Activated CD8-positive, alpha-beta memory T cell treated with anti-CD3 and anti-CD28 coated beads for 1 hour (primary cell): ENCODE data around the gene ZNF213.
A peak's percentile ranks its signal among the peaks of the same experiment; 100 is the strongest.
"Not testable (repeated sequence)": the region's sequence is repeated elsewhere in the genome, so short reads cannot be mapped to it uniquely, and the experiment has no call there.

Experiments used
- DNase-seq, 2 donors: peaks; one replicate each; pipeline ENCODE4 v3.0.0-alpha.2; 2020; ENCODE audit warnings: low read depth in 1 of 2; ENCODE audit errors: extremely low read depth in 1 of 2

The ZNF213 gene

DNA sequence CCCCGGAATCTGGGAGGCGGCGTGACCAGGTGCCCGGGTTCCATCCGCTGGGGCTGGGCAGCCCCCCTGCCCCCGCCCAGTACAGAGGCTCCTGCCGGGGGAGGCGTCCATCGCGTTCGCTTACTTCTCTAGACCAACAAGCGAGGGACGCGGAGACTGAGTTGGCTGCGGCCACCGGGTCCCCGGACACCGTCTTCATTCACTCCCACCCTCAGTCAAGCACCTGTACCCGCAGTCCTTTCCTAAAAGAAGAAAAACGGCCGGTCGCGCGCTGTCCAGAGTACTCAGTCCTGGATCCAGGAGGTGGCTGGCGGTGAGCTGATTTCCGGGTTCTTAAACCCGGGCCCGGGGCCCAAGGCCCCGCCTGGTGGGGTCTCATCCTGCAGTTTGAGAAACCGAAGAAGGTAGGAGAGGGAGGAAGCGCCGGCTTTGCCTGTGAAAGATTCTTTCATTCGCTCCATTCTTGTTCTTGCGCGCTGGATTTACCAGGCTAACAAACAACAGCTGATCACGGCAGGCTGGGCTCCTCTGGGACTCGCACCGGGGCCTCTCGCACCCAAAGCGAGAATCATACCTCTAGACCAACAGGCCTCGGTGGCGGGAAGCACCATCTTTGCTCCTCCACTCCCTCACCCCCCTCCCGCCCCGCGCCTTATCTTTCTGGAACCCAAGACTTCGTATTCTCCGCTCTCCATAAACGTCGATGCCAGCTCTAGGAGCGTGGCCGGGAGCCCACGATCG, 35.8 kb downstream of the ZNF213 start:
- no peak for DNase-seq

DNA sequence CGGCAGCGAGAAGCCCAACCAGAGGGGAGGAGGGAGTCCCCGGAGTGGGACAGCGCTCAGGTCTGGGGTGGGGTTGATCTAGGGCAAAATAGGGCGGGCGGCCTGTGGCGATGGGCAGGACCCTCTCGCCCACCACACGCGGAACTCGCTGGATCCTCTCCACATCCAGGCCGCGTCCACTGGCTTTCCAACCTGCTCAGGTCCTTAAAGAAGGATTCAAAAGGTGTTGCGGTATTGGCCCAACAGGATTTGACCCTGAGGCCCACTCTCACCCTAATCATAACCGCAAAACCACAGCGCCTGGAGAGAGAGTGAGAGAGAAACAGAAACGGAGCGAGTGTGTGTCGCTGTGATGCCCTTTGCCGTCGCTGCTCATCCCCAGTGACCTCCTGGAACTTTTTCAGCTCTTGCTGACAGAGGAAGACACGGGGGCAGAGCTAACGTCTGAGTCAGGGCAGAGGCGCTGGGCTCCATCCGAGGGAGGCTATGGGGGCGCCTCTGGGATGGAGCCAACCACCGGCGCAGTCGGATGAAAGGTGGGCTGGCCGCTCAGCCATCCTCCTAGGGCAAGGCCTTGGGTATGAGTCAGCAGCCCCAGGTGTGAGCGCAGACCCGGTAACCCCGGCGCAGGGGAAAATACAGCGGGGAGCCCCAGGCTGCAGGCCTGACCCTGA, 36.5 kb downstream of the ZNF213 start:
- DNase-seq: no peak

DNA sequence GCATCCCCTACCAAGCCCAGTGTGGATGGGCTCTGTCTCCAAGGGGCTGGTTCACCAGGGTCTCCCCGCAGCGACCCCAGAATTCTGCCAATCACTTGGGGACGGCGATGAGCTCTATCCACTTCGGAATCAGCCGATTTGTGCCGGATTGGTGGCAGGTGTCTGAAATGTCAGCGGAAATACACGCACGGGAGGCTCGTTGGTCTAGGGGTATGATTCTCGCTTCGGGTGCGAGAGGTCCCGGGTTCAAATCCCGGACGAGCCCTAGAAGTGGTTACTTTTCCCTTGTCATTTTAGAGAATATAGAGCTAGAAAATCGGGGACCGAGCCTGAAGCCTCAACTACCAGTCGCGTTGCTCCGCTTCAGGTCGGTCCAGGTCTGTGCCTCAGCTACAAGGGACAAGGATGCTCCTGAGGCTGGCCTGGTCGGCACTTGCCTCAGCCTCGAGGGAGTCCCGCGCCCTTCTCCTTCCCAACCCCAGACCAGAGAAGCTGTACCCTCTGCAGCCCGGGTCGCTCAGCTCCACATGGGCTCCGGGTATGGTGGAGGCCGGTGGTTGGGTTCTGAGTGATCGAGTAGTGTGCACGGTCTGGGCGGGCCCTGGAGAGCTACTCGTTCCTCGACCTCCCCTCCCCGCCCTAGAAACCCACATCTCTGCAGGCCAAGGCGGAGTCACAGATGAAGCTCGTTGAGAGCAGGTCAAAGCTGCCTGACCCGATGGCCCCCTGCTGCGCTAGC, 37.2 kb downstream of the ZNF213 start:
- DNase-seq: no peak

DNA sequence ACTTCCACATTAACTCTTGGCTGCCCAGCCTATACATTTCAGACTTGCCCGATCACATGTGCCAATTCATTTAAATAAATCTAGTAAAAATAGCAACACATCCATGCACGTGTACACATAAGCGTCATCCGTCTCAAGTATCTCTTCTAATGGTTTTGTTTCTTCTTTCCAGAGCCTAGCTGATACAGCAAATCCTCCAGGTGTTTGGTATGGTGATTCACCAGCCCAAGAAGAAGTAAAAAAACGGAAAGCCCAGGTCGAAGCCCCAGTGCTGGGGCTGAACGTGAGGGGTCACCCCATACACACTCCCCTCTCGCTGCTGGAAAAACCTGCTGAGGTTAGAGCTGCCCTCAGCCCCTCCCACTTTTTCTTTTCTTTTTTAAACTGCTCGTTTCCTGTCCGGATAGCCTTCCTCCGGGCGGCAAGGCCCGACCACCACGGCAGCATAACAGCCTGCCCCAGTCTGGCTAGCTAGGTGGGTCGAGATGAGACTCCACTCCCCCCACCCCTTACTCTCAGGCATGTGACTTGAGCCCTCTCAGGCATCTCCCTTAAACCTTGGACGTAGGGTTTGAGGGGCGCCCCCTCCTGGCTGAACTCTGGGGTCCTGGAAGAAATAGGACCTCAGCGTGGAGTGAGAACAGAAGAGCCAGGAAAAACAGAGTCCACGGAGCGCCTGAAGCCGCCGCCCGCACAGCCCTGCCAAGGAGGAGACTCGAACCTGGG, 39.2 kb downstream of the ZNF213 start:
- DNase-seq: no peak

DNA sequence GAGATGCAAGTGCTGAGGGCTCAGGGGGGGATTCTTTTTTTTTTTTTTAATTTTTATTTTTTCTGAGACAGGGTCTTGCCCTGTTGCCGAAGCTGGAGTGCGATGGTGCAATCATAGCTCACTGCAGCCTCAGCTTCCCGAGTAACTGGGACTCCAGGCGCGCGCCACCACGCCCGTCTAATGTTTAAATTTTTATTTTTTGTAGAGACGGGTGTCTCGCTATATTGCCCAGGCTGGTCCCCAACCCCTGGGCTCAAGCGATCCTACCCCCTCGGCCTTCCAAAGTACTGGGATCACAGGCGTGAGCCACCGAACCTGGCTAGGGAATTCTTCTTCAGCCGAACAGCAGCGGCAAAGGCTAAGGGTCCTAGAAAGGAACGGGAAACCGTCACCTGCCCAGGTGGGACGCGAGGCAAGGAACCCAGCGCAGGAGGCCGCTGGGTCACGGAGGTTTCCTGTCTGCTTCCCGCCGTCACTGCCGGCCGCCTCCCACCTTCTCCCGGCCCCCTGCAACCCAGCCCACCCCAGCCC, 39.9 kb downstream of the ZNF213 start:
- DNase-seq: no peak

DNA sequence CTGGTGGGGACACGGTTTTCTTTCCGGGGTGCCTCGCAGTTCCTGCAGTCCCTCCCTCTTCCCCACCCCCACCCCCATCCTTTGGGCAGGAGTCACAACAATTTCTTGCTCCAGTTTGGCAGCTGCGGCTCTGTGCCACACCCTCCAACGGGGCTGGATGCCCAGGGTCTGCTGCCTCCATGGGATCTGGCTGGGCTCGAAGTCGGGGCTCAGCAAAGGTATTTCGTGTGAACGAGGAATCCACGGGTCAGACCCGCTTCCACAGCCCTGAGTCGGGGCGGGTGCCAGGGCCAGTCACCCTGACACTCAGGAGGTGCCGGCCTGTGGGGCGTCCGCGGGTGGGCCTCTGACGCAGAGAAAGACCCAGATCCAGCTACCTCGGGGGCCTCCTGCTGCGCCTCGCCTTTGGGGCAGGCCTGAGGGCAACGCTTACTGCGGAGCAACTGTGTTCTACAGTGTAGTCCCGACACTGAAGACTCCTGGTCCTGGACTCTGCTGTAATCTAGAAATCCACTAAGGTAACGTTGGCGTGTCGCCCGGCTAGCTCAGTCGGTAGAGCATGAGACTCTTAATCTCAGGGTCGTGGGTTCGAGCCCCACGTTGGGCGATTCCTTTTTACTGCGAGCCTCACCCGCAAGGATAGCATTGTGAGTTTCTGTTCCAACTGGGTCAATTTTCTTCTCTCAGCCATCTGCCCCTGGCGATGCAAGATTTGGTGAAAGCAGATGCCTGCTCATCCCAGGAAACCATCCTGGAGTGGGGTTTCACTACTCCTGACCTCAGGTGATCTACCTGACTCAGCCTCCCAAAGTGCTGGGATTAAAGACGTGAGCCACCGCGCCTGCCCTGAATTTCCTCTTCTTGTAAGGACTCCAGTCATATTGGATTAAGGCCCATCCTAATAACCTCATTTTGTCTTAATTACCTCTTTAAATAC, 40.6 kb downstream of the ZNF213 start:
- DNase-seq: no peak

DNA sequence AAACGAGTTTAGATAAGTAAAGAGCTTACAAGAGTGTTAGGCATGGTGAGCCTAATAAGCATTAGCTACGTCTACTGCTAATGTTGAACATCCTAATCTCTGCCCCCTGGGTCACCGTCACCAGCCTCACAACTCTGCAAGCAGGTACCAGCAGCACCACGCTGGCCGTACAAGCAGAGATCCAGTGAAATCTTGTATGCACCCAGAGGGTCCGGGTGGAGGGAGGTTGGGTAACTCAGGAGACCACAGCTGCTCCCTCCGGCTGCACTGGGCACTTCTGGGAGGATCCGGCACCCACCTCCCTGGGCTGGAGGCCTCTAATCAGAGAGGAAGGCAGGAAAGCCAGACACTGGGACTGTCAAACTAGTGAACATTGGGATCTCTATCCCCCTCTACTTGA, 44.8 kb downstream of the ZNF213 start:
- DNase-seq: no peak

DNA sequence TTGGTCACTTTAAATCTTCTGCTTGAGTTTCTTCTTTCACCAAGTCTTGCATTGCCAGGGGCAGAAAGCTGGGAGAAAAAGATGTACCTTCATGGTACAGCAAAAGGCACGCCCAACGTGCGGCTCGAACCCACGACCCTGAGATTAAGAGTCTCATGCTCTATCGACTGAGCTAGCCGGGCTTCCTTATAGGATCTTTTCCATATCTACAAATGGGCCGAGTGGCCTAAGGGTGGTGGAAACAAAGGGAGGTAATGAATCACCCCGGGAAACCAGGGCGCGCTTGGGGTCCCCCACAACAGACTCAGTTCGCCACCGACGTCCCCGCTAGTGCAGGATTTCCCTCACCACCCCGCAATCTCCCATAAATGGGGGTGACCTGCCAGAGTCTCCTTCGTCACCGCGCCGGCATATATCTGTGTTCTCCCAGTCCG, 45.6 kb downstream of the ZNF213 start:
- DNase-seq: no peak

DNA sequence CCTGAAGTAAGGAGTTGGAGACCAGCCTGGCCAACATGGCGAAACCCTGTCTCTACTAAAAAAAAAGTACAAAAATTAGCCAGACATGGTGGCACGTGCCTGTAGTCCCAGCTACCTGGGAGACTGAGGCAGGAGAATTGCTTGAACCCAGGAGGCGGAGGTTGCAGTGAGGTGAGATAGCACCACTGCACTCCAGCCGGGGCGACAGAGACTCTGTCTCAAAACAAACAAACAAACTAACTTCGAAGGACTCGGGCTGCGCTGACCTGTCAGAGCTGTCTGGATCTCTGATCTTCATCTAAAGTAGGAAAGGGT, 47.4 kb downstream of the ZNF213 start:
- DNase-seq: not testable (repeated sequence)

DNA sequence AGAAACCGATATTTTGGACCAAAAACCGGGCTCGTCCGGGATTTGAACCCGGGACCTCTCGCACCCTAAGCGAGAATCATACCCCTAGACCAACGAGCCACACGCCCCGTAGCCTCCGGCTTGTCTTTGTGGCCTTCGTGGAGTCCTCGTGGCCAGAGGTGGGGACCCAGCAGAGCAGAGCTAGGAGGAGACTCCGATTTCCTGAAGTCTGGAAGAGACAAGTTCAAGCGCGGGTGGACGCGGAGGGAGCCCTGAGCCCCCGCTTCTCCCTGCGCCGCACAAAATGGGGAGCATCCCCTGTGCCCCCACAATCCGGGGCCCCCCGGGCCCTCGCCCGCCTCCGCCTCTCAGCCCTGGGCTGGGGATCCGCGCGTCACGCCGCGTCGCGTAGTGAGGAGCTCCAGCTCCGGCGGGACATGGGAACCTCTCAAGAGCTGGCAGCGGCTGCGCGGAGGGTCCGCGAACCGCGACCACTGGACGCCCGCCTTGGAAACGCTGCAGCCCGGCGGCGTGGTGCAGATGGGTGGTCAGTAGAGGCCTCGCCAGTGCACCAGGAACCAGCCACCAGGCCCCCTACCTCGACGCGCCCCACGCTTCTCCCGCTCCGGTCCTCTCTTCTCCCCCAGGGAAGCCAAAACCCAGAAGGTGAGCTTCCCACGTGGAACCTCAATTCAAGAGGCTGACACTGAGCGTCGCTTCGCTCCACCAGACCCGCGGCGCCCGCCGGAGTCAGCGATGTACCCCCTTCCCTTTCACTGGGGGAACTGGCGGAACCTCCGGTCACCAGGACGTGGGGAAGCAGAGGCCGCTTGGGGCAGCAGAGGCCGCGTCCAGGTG, 48.0 kb downstream of the ZNF213 start:
- no peak for DNase-seq

DNA sequence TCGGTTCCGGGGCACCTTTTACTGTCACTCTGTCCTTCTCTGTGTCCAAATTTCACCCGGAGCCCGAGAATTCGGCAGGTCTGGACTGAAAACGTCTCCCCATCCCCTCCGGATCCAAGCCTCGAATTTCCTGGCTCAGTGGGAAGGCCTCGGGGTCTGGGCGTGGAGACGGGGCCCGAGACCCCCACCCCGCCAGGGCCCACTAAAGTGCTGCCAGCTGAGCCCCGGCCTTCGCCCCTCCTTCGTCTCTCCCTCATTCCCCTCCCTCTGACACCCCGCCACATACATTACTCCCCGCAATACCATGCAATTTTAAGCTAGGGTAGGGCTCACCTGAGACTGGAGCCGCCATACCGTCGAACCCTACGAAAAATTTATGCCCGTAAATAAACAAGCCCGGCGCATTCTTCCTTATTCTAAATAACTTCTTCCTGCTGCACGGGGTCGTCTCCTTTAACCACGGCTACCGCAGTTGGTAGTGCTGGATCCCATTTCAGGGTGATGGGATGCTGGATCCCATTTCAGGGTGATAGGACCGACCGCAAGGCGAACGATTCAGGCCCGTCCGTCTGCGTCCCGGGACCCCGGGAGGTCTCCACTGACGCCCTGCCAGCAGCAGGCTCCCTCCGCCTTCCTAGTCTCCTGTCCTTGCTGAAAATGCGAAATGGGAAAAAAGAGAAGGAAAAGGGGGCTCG, 48.8 kb downstream of the ZNF213 start:
- no peak for DNase-seq

DNA sequence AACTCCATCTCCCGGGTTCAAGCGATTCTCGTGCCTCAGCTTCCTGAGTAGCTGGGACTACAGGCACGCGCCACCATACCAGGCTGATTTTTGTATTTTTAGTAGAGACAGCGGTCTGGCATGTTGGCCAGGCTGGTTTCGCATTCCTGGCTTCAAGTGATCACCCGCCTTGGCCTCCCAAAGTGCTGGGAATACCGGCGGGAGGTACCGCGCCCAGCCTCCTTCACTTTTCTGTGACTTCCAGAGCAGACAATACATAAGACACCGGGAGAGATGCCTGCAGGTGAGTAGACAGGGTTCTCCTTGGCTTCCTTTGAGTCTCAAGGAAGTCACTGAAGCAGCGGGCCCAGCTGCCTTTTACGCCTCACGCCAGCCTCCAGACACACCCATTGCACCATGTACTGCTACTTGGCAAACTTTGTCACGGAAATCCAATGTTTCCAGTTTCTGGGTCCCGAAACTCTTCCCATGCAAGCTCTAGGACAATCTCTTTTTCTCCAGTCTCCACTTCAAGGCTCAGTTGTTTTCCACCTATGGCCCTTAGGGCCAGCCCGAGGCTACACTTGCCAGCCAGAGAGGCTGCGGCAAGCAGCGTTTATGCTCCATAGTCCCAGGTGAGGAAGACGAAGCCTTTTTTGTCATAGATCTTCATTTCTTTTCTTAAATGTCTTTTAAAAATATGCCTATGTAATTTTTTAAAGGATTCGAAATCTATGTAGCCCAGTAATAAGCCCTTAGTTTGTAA, 52.3 kb downstream of the ZNF213 start:
- no peak for DNase-seq

DNA sequence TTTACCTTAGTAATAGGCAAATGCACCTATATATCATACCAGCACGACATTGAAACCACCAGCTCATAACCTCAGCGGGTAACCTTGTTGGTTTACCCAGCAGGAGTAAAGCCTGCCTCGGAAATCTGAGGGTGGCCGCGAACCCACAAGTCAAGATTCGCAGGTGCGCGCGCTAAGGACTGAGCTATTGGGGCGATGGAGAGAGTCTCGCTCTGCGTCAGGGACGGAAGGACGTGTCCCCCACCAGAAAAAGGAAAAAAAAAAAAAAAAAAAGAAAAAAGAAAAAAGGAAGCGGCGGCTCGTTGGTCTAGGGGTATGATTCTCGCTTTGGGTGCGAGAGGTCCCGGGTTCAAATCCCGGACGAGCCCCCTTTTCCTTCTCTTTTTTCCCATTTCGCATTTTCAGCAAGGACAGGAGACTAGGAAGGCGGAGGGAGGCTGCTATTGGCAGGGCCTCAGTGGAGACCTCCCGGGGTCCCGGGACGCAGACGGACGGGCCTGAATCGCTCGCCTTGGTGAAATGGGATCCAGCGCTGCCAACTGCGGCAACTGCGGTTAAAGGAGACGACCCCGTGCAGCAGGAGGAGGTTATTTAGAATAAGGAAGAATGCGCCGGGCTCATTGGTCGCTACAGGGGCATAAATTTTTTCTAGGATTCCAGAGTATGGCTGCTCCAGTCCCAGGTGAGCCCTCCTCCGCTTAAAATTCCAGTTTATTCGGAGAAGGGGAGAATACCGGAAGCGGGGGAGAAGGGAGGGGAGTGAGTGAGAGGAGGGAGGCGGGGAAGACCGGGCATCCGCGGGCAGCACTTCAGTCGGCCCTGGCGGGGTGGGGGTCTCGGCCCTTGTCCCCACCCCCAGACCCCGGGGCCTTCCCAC, 53.2 kb downstream of the ZNF213 start, which contains the start of gene OR1F1:
Gene OR1F1, plus strand, starts transcription at position 407 of the 877 bp plus-strand sequence.
- DNase-seq: peak in 1 of 2 donors; percentile 33

DNA sequence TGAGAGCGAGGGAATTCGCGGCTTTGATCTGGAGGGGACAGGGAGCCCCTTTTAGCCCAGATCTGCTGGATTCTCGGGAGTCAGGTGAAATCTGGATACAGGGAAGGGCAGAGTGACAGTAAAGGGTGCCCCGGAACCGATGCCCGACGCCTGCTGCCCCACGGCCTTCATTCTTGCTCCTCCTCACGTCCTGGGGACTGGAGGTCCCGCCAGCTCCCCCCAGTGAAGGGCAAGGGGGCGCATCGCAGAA, 53.8 kb downstream of the ZNF213 start:
- no peak for DNase-seq

DNA sequence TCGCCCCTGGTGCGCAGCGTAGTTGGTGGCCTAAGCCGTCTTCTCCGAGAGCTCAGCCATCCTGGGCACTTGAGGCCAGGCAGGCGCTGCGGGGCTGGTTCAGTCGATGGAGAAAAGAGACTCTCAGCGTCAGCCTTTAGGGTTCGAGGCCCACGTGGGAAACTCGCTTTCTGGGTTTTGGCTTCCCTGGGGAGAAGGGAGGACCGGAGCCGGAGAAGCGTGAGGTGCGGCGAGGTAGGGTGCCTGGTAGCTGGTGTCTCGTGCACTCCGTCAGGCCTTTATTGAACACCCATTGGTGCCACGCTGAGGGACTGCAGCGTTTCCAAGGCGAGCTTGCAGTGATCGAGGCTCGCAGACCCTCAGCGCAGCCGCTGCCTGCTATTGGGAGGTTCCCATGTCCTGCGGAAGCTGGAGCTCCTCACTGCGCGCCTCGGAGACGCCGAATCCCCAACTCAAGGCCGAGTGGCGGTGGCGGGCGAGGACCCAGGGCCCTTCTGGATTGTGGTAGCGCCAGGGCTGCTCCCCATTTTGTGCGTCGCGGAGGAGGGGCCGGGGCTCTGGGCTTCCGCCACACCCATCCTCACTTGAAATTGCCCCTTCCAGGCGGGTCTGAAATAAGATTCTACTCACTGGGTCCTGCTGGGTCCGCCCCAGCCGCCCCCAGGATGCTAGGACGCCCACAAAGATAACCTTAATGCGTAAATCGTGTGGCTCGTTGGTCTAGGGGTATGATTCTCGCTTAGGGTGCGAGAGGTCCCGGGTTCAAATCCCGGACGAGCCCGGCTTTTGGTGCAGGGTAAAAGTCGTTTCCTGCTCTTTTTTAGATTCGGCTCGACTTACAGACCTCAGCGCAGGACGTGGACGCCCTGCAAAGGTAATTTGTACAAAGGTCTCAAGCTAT, 54.3 kb downstream of the ZNF213 start:
- no peak for DNase-seq

DNA sequence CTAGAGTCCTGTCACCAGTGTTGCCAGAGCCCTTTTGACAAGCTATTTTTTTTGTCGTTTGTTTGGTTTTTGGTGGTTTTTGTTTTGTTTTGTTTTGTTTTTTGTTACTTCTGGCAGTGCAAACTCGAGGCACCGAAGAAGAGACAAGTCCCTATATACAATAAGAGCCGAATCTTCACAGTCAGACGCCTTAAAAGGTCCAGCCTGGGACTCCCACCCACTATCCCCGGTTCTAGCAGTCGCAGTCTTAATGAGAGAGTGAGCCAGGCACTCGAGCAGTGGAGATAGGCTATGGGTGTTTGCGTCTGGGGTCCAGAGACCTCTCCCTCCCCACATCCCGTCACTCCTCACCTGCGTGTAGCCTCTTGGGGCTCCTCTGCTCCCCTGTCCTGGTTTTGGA, 55.0 kb downstream of the ZNF213 start:
- DNase-seq: no peak
